ENCODE measurements around the gene OR10Z1.

DNA sequence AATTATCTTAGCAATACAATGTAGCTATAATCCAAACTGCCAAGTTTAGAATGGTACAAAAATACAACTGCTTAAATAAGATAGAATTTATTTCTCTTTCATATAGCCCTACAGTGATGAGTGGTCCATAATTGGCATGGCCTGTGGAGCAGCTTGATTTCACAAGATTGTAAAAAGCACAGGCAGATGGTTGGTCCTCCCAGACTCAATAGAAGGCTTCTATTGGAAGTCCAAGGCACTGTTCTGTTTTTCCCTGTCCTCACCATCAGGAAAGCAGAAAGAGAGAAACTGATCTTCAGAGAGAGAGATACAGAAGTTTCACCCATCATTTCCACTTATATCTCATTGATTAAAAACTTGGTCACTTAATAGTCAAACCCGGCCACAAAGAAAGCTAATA is 32.8 kb upstream of the OR10Z1 start:
- TF ChIP-seq EZH2 (IDR thresholded peaks at IDR 0.05; ENCODE audit: low read length, missing control alignments): no peak
- TF ChIP-seq, protein P1, sequence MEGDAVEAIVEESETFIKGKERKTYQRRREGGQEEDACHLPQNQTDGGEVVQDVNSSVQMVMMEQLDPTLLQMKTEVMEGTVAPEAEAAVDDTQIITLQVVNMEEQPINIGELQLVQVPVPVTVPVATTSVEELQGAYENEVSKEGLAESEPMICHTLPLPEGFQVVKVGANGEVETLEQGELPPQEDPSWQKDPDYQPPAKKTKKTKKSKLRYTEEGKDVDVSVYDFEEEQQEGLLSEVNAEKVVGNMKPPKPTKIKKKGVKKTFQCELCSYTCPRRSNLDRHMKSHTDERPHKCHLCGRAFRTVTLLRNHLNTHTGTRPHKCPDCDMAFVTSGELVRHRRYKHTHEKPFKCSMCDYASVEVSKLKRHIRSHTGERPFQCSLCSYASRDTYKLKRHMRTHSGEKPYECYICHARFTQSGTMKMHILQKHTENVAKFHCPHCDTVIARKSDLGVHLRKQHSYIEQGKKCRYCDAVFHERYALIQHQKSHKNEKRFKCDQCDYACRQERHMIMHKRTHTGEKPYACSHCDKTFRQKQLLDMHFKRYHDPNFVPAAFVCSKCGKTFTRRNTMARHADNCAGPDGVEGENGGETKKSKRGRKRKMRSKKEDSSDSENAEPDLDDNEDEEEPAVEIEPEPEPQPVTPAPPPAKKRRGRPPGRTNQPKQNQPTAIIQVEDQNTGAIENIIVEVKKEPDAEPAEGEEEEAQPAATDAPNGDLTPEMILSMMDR (conservative IDR thresholded peaks at IDR 0.05 in 1 of 2, IDR thresholded peaks at IDR 0.05 in 1 of 2; ENCODE audit: low read depth in 1 of 2, low read length in 2 of 2): no peak

All from fibroblast of lung (primary cell).